Measurements from ENCODE around the gene PDE10A. TPM values are rescaled to one million over a fixed set of nuclear protein-coding genes. Genes with fewer than 3 reads are reported as not detected.

PDE10A gene
- total and polyA plus RNA-seq, 2 of the 4 experiments (the other 2 are of a cell fraction): 3.4 to 12.4 TPM

DNA sequence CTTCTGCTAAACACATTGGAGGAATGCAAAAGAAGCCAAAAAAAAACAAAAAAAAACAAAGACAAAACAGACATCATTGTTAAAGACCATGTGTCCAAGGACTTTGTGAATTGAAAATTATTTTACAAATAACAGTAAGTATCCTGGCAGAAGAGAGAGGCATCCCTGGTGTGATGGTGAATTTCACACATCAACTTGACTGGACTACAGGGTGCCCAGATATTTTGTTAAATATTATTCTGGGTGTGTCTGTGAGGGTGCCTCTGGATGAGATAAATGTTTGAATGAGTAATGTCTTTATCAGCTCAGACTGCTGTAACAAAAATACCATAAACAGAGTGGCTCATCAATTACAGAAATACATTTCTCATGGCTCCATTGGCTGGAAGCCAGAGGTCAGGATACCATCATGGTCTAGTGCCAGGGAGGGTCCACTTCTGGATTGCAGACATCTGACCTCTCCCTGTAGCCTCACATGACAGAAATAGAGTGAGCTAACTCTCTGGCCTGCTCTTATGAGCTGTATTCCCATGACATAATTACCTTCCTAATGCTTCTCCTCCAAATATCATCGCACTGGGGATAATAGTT is 341.4 kb downstream of the PDE10A start:
- Histone ChIP-seq H3K27ac (ENCODE audit: insufficient read depth, low read length) (no peak overlapping the region), H3K9me3 (ENCODE audit: control insufficient read depth, insufficient read depth, low read length) (peaks cover 7% of the 10 kb centered on the region), H3K36me3 (ENCODE audit: control insufficient read depth, insufficient read depth, low read length) (no peaks in the 10 kb centered on the region), H2BK5ac (ENCODE audit: low read depth, low read length, poor library complexity, severe bottlenecking) (no peak overlapping the region), H4K91ac (ENCODE audit: insufficient read depth, low read depth, low read length) (no peak overlapping the region), H4K8ac (ENCODE audit: low read depth in 2 of 2, low read length in 2 of 2) (no peak overlapping the region), H2BK120ac (ENCODE audit: low read depth, low read length) (no peak overlapping the region), H2AK5ac (ENCODE audit: low read depth, low read length) (no peak overlapping the region), H3K27me3 (ENCODE audit: control insufficient read depth, insufficient read depth, low read length) (no peaks in the 10 kb centered on the region), H4K5ac (ENCODE audit: low read depth, low read length) (no peak overlapping the region), H3K4me3 (ENCODE audit: insufficient read depth, low read depth, low read length) (no peak overlapping the region), H3K14ac (replicated peaks; ENCODE audit: low read depth, low read length) (no peak overlapping the region), H2AK9ac (replicated peaks; ENCODE audit: low read depth, low read length, poor library complexity) (no peak overlapping the region), H3K56ac (ENCODE audit: extremely low read depth, insufficient read depth, low read length) (no peak overlapping the region), H2BK20ac (ENCODE audit: low read depth, low read length) (no peak overlapping the region), H3K9ac (ENCODE audit: low read depth, low read length) (no peak overlapping the region), H3K4me1 (ENCODE audit: control insufficient read depth, insufficient read depth, low read length) (no peaks in the 10 kb centered on the region), H2BK15ac (ENCODE audit: low read depth, low read length) (no peak overlapping the region), H3K79me1 (ENCODE audit: low read depth in 1 of 2, low read length in 2 of 2) (no peaks in the 10 kb centered on the region), H2AFZ (replicated peaks; ENCODE audit: low read length, poor library complexity) (no peak overlapping the region), H3K4ac (ENCODE audit: low read depth, low read length) (no peak overlapping the region), H4K20me1 (ENCODE audit: insufficient read depth, low read length) (no peaks in the 10 kb centered on the region), H3K9me1 (ENCODE audit: insufficient read depth, low read length) (no peaks in the 10 kb centered on the region), H3K18ac (ENCODE audit: low read depth, low read length) (no peak overlapping the region), H3K23ac (ENCODE audit: low read depth, low read length) (no peak overlapping the region), H3K4me2 (ENCODE audit: low read depth, low read length) (no peak overlapping the region)
- no peak for ATAC-seq (ENCODE audit: low read depth)
- TF ChIP-seq SMC3 (IDR thresholded peaks at IDR 0.05; ENCODE audit: low read depth, low read length) (no peak), RFX5 (IDR thresholded peaks at IDR 0.05; ENCODE audit: low read depth, low read length) (no peak), CEBPB (IDR thresholded peaks at IDR 0.05; ENCODE audit: low read depth, low read length) (no peak), BHLHE40 (IDR thresholded peaks at IDR 0.05; ENCODE audit: low read depth, low read length) (no peak), MXI1 (IDR thresholded peaks at IDR 0.05; ENCODE audit: borderline replicate concordance, low read depth, low read length) (no peak), NFE2L2 (IDR thresholded peaks at IDR 0.05; ENCODE audit: low read depth, low read length) (no peak), CHD1 (IDR thresholded peaks at IDR 0.05; ENCODE audit: low read depth, low read length) (no peak), FOS (IDR thresholded peaks at IDR 0.05; ENCODE audit: low read depth, low read length) (no peak)
- TF ChIP-seq, protein P1, sequence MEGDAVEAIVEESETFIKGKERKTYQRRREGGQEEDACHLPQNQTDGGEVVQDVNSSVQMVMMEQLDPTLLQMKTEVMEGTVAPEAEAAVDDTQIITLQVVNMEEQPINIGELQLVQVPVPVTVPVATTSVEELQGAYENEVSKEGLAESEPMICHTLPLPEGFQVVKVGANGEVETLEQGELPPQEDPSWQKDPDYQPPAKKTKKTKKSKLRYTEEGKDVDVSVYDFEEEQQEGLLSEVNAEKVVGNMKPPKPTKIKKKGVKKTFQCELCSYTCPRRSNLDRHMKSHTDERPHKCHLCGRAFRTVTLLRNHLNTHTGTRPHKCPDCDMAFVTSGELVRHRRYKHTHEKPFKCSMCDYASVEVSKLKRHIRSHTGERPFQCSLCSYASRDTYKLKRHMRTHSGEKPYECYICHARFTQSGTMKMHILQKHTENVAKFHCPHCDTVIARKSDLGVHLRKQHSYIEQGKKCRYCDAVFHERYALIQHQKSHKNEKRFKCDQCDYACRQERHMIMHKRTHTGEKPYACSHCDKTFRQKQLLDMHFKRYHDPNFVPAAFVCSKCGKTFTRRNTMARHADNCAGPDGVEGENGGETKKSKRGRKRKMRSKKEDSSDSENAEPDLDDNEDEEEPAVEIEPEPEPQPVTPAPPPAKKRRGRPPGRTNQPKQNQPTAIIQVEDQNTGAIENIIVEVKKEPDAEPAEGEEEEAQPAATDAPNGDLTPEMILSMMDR (conservative IDR thresholded peaks at IDR 0.05; ENCODE audit: low read depth, low read length): no peak
- TF ChIP-seq, protein P2, sequence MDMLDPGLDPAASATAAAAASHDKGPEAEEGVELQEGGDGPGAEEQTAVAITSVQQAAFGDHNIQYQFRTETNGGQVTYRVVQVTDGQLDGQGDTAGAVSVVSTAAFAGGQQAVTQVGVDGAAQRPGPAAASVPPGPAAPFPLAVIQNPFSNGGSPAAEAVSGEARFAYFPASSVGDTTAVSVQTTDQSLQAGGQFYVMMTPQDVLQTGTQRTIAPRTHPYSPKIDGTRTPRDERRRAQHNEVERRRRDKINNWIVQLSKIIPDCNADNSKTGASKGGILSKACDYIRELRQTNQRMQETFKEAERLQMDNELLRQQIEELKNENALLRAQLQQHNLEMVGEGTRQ (IDR thresholded peaks at IDR 0.05; ENCODE audit: low read depth, low read length): no peak
- no TSS peak for BruUV-seq (replicated peaks)
- ChIA-PET CTCF (interaction anchor here (0.6 kb wide), 1 partner anchor 1460 kb away, joined by 8 read pairs; no protein-coding TSS in a partner anchor), POLR2A (ENCODE audit: unreplicated experiment) (no interaction called here)
- dilution Hi-C loops (cut with HindIII; ENCODE audit: low sequenced_read_pairs, unreplicated experiment) (no loop called here), intact Hi-C loops (cut with micrococcal nuclease) (no loop called here), in situ Hi-C loops (cut with MboI; ENCODE audit: low sequenced_read_pairs) (no loop called here)
- no CpG with 5 or more reads among the region's 1 CpG for WGBS, 2 experiments (ENCODE audit: extremely low coverage in 2 of 2, insufficient read length in 1 of 2)
- no peak for DNase-seq
